A549 (cell line): ENCODE data around the gene PRKRA. TPM values are rescaled to one million over a fixed set of nuclear protein-coding genes. Genes with fewer than 3 reads are reported as not detected.
"Not testable (repeated sequence)": the region's sequence is repeated elsewhere in the genome, so short reads cannot be mapped to it uniquely, and the experiment has no call there.

ENCODE experiments used
- ATAC-seq, 2 experiments: fragments of 200-7000 bp in 1 of 2; fragments of >200 bp in 1 of 2; cut with Nextera tagmentation in 1 of 2; cut with Tn5 transposase in 1 of 2; 3 replicates each; pipeline versions ENCODE4 v1.8.0 to v1.9.1; 2018 to 2020; ENCODE audit warnings: mild to moderate bottlenecking in 1 of 2, moderate library complexity in 1 of 2
- CTCF ChIA-PET: fragments of 300-600 bp; sonication (Branson Sonifier 250); formaldehyde crosslinking; extraction: SDS; loops from one replicate; lab custom pipeline; 2021; ENCODE audit warnings: antibody characterized with exemption, inconsistent platforms; lab: Yijun Ruan, JAX
- POLR2A ChIA-PET: fragments of 350-600 bp; formaldehyde crosslinking; extraction: SDS; loops from one replicate; lab custom pipeline; 2021; ENCODE audit warnings: antibody characterized with exemption, inconsistent platforms; lab: Yijun Ruan, JAX
- DNase-seq, 2 experiments: peaks; one replicate each; pipeline versions ENCODE4 v3.0.0 to v3.0.0-alpha.2; 2011 to 2016; ENCODE audit warnings: low read depth in 1 of 2, low spot score in 1 of 2
- FAIRE-seq: peaks from 2 replicates; lab custom pipeline; 2011; peaks lifted over from hg19 to GRCh38; lab: Jason Lieb, UNC
- H3K27ac ChIP-seq, 2 experiments: fragments of >200 bp; sonication (Bioruptor Twin); formaldehyde crosslinking; 3 replicates each; pipeline ENCODE4 v1.5.1; 2016 to 2017
- H3K4me1 ChIP-seq: fragments of >200 bp; sonication (Bioruptor Twin); formaldehyde crosslinking; 3 replicates; pipeline ENCODE4 v1.6.1; 2016
- H3K4me2 ChIP-seq: fragments of >200 bp; sonication (Bioruptor Twin); formaldehyde crosslinking; 3 replicates; pipeline ENCODE4 v1.6.1; 2016
- H3K4me3 ChIP-seq: fragments of >200 bp; sonication (Bioruptor Twin); formaldehyde crosslinking; 3 replicates; pipeline ENCODE4 v1.5.1; 2016
- H3K9me3 ChIP-seq: fragments of >200 bp; sonication (Bioruptor Twin); formaldehyde crosslinking; 3 replicates; pipeline ENCODE4 v1.6.1; 2016
- BCL3 ChIP-seq: fragments of >200 bp; sonication (Bioruptor Twin); formaldehyde crosslinking; IDR thresholded peaks from 3 replicates; pipeline ENCODE4 v1.6.1; 2016
- CBX2 ChIP-seq: fragments of 200-600 bp; sonication (generic); IDR thresholded peaks from 2 replicates; pipeline ENCODE4 v1.6.1; 2016; ENCODE audit warnings: low read depth, mild to moderate bottlenecking, borderline replicate concordance
- CEBPB ChIP-seq, 2 experiments: fragments of >200 bp in 1 of 2; sonication (Bioruptor Twin) in 1 of 2; formaldehyde crosslinking in 1 of 2; IDR thresholded peaks; 2 replicates each; pipeline ENCODE4 v1.6.1; 2012 to 2016
- CHD4 ChIP-seq: fragments of 200-600 bp; sonication (generic); IDR thresholded peaks from 2 replicates; pipeline ENCODE4 v1.6.1; 2016; ENCODE audit warnings: antibody characterized with exemption, mild to moderate bottlenecking, borderline replicate concordance
- E2F6 ChIP-seq: IDR thresholded peaks from 2 replicates; pipeline ENCODE4 v1.6.1; 2012; ENCODE audit warnings: low read depth, borderline replicate concordance
- EHMT2 ChIP-seq: fragments of 200-600 bp; sonication (generic); IDR thresholded peaks from 2 replicates; pipeline ENCODE4 v1.6.1; 2016; ENCODE audit warnings: antibody characterized with exemption, low read depth, mild to moderate bottlenecking, moderate library complexity
- HOXB13 ChIP-seq: fragments of 250-450 bp; sonication (Bioruptor Pico); IDR thresholded peaks from 2 replicates; pipeline ENCODE4 v1.5.0; 2020; ENCODE audit warnings: low read depth, mild to moderate bottlenecking, moderate library complexity
- JUN ChIP-seq, 2 experiments: fragments of >200 bp; sonication (Bioruptor Twin); formaldehyde crosslinking; IDR thresholded peaks; 2 replicates in 1 of 2; 3 replicates in 1 of 2; pipeline ENCODE4 v1.6.1; 2016 to 2017
- MAFK ChIP-seq: fragments of 450-650 bp; IDR thresholded peaks from 2 replicates; pipeline ENCODE4 v1.6.1; 2014; ENCODE audit not compliant: partially characterized antibody
- MAZ ChIP-seq: fragments of 150-350 bp; IDR thresholded peaks from 2 replicates; pipeline ENCODE4 v1.6.1; 2014; ENCODE audit warnings: antibody characterized with exemption, low read depth, low read length, borderline replicate concordance
- MYC ChIP-seq: IDR thresholded peaks from 2 replicates; pipeline ENCODE4 v1.6.1; 2012; ENCODE audit warnings: mild to moderate bottlenecking, inconsistent platforms, low read length, improper control_type of control experiment, borderline replicate concordance
- PHF8 ChIP-seq: fragments of 200-600 bp; sonication (generic); IDR thresholded peaks from 2 replicates; pipeline ENCODE4 v1.6.1; 2016; ENCODE audit warnings: low read depth, mild to moderate bottlenecking, antibody characterized with exemption, moderate library complexity, borderline replicate concordance
- RFX5 ChIP-seq: fragments of 450-650 bp; IDR thresholded peaks from 2 replicates; pipeline ENCODE4 v1.7.1; 2014; ENCODE audit warnings: antibody characterized with exemption, mild to moderate bottlenecking, moderate library complexity
- RNF2 ChIP-seq: fragments of 200-600 bp; sonication (generic); IDR thresholded peaks from 2 replicates; pipeline ENCODE4 v1.6.1; 2016; ENCODE audit warnings: low read depth, mild to moderate bottlenecking, antibody characterized with exemption, moderate library complexity, borderline replicate concordance
- TFCP2L1 ChIP-seq: fragments of 250-450 bp; sonication (Bioruptor Pico); IDR thresholded peaks from 2 replicates; pipeline ENCODE4 v1.5.0; 2021; ENCODE audit warnings: mild to moderate bottlenecking
- ZSCAN20 ChIP-seq: fragments of 250-450 bp; sonication (Bioruptor Pico); IDR thresholded peaks from 2 replicates; pipeline ENCODE4 v1.8.0; 2022; ENCODE audit warnings: mild to moderate bottlenecking, moderate library complexity
- WGBS: methylation state at CpG from one replicate; pipeline ENCODE4 v1.1.6; 2017; ENCODE audit errors: missing lambda C conversion rate; 5-methylcytosine and 5-hydroxymethylcytosine counted together
- polyA plus RNA-seq, 4 experiments: library from polyadenylated mRNA; depleted of rRNA in 3 of 4; stranded (reverse); fragments of >200 nt; fragmentation: RNase III in 1 of 4; extraction: RNeasy Plus Mini Kit Qiagen cat#74134 plus additional on column Dnase treatment in 1 of 4; gene quantifications; 2 replicates in 3 of 4; 3 replicates in 1 of 4; pipeline ENCODE4 v1.2.3, GENCODE V29; 2011 to 2017
- TF ChIP-seq, protein P1 (sequence below): IDR thresholded peaks from 2 replicates; pipeline ENCODE4 v1.6.1; 2012
- TF ChIP-seq, protein P2 (sequence below): fragments of 250-450 bp; sonication (Bioruptor Pico); IDR thresholded peaks from 2 replicates; pipeline ENCODE4 v1.5.0; 2020; ENCODE audit warnings: low read depth, mild to moderate bottlenecking, moderate library complexity
- TF ChIP-seq, protein P3 (sequence below): fragments of 250-450 bp; sonication (Bioruptor Pico); IDR thresholded peaks from 2 replicates; pipeline ENCODE4 v1.5.0; 2021; ENCODE audit warnings: mild to moderate bottlenecking, moderate library complexity, borderline replicate concordance
- TF ChIP-seq, protein P4 (sequence below): fragments of >200 bp; sonication (Bioruptor Twin); formaldehyde crosslinking; IDR thresholded peaks from 3 replicates; pipeline ENCODE4 v1.5.1; 2016

PRKRA gene
- polyA plus RNA-seq, 2 of the 4 experiments (the other 2 are of a cell fraction) = 44.1 to 63.4 TPM

DNA sequence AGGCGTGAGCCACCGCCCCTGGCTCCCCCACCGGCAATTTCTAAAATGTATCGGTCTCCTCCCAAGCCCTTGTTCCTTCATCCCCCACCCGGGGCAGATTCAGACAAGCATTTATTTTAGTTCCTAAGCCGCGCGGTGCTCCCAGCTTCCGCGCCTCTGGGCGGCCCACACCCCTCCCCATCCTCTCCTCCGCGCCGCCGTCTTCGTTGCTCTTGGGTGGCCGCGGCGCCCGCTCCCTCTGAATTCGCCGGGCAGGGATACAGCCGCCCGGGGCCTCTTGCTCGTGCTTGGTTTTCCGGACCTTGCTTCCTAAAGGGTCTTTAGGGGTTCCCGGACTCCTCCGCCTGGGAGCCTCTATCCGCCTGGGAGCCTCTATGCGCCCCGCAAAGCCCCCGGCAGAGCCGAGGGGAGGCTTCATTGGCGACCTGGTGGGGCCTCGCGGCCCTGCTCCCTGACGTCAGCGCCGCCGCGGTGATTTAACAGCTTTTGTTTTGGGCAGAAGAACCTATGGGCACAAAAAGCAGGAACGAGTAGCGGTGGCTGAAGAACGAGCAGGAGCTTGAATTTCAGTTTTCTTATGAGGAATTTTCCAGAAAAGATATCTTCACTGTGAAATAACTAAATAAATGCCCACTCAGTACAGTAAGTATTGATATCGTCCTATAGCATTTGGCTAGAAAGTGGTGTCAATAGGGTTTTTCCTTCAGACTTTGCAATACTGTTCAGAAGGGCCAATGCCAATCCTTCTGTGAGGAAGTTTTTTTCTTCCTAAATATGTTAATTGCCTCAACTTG is 37.3 kb downstream of the PRKRA start:
- WGBS = 2% methylated on average over 31 of the region's 45 CpGs
- Histone ChIP-seq H3K9me3 (no peaks in the 10 kb centered on the region), H3K27ac (peak overlapping the region; percentile 93 to 95), H3K4me2 (peak overlapping the region; percentile 79), H3K4me3 (peak overlapping the region; percentile 48), H3K4me1 (peaks cover 11% of the 10 kb centered on the region)
- DNase-seq = peak; percentile 48 to 86
- peak; percentile 93 to 95 for ATAC-seq
- TF ChIP-seq MAZ (no peak), MYC (no peak), E2F6 (peak; percentile 62; the same call in 1 of the 2 replicates), ZSCAN20 (no peak), TFCP2L1 (CRISPR knock-in tag) (no peak), CHD4 (no peak), CEBPB (IDR thresholded peaks at IDR 0.05) (no peak), JUN (IDR thresholded peaks at IDR 0.05) (peak in 1 of 2 experiments; percentile 83; a peak in 4 of 5 replicates), RNF2 (peak; percentile 59; the same call in 1 of the 2 replicates), PHF8 (peak; percentile 78; the same call in 1 of the 2 replicates), BCL3 (peak; percentile 52; the same call in 1 of the 3 replicates)
- TF ChIP-seq, protein P1, sequence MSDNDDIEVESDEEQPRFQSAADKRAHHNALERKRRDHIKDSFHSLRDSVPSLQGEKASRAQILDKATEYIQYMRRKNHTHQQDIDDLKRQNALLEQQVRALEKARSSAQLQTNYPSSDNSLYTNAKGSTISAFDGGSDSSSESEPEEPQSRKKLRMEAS = peak; percentile 80; the same call in 1 of the 2 replicates
- TF ChIP-seq, protein P2, sequence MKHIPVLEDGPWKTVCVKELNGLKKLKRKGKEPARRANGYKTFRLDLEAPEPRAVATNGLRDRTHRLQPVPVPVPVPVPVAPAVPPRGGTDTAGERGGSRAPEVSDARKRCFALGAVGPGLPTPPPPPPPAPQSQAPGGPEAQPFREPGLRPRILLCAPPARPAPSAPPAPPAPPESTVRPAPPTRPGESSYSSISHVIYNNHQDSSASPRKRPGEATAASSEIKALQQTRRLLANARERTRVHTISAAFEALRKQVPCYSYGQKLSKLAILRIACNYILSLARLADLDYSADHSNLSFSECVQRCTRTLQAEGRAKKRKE (CRISPR knock-in tag) = no peak
- no peak for FAIRE-seq
- ChIA-PET POLR2A (interaction anchor here (1.0 to 2.3 kb wide), 5 partner anchors 9 to 283 kb away, joined by 3 to 19 read pairs (median 6); partner anchors contain the start of genes OSBPL6, PJVK and PRKRA), CTCF (interaction anchor here (0.6 to 5.9 kb wide), 46 partner anchors 10 to 354 kb away, joined by 3 to 138 read pairs (median 4); partner anchors contain the start of gene RBM45)

- not testable (repeated sequence) for FAIRE-seq
- CTCF ChIA-PET = interaction anchor here (1.5 to 5.9 kb wide), 5 partner anchors 14 to 300 kb away, joined by 5 to 138 read pairs (median 52); partner anchors contain the start of gene RBM45
- peak overlapping the region; percentile 79 for H3K4me2 ChIP-seq
These were observed 38.5 kb downstream of the PRKRA start for GRCh38 chr2:178412453-178412852.

DNA sequence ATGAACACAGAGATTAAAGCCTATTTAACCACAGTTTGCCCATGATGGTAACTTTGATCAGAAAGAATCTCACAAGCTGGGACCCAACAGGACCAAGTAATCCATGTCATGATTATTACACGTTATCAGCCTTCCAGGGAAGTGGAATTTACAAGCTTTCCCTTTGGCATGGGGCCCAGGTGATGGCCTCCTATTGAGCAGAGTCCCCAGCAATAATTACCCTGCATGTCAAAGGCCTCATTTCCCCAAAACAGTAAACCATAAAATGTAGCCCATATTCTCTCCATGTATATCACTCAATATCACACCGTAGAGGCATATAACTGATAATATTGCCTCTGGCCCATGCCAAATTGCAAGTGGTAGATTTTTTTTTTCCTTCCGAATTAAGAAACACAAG is 38.9 kb downstream of the PRKRA start:
- CTCF ChIA-PET = interaction anchor here (2.1 to 5.9 kb wide), 3 partner anchors 14 to 300 kb away, joined by 10 to 138 read pairs (median 60); partner anchors contain the start of gene RBM45
- ATAC-seq (no peak), FAIRE-seq (no peak), DNase-seq (no peak)
- Histone ChIP-seq H3K4me1 (peaks cover 6% of the 10 kb centered on the region; the same call in 2 of the 3 replicates), H3K4me3 (no peak overlapping the region), H3K27ac (no peak overlapping the region), H3K4me2 (no peak overlapping the region), H3K9me3 (no peaks in the 10 kb centered on the region)
- POLR2A ChIA-PET = no interaction called here
- WGBS = 77% methylated on average over 3 of the region's 3 CpGs
- TF ChIP-seq EHMT2 = no peak
- TF ChIP-seq, protein P3, sequence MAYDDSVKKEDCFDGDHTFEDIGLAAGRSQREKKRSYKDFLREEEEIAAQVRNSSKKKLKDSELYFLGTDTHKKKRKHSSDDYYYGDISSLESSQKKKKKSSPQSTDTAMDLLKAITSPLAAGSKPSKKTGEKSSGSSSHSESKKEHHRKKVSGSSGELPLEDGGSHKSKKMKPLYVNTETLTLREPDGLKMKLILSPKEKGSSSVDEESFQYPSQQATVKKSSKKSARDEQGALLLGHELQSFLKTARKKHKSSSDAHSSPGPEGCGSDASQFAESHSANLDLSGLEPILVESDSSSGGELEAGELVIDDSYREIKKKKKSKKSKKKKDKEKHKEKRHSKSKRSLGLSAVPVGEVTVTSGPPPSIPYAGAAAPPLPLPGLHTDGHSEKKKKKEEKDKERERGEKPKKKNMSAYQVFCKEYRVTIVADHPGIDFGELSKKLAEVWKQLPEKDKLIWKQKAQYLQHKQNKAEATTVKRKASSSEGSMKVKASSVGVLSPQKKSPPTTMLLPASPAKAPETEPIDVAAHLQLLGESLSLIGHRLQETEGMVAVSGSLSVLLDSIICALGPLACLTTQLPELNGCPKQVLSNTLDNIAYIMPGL (CRISPR knock-in tag) = no peak
- no peak for TF ChIP-seq CBX2
- TF ChIP-seq BCL3 = no peak
- no peak for TF ChIP-seq RFX5
- TF ChIP-seq, protein P2 (CRISPR knock-in tag) = no peak
- TF ChIP-seq, protein P4, sequence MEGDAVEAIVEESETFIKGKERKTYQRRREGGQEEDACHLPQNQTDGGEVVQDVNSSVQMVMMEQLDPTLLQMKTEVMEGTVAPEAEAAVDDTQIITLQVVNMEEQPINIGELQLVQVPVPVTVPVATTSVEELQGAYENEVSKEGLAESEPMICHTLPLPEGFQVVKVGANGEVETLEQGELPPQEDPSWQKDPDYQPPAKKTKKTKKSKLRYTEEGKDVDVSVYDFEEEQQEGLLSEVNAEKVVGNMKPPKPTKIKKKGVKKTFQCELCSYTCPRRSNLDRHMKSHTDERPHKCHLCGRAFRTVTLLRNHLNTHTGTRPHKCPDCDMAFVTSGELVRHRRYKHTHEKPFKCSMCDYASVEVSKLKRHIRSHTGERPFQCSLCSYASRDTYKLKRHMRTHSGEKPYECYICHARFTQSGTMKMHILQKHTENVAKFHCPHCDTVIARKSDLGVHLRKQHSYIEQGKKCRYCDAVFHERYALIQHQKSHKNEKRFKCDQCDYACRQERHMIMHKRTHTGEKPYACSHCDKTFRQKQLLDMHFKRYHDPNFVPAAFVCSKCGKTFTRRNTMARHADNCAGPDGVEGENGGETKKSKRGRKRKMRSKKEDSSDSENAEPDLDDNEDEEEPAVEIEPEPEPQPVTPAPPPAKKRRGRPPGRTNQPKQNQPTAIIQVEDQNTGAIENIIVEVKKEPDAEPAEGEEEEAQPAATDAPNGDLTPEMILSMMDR = no peak
- no peak for TF ChIP-seq MAFK
- no peak for TF ChIP-seq HOXB13

More at GRCh38 chr2:178412453-178412852, 38.5 kb downstream of the PRKRA start:
- not testable (repeated sequence) for DNase-seq, H3K9me3 ChIP-seq, ATAC-seq, H3K4me3 ChIP-seq, H3K4me1 ChIP-seq
- WGBS = 94% methylated on average over 8 of the region's 8 CpGs
- H3K27ac ChIP-seq = peak overlapping the region in 1 of 2 experiments; percentile 93; a peak in 1 of 6 replicates
- POLR2A ChIA-PET = interaction anchor here (0.6 to 1.8 kb wide), 2 partner anchors 118 to 218 kb away, joined by 4 to 5 read pairs; partner anchors contain the start of gene OSBPL6
